ENCODE results near the gene PPP3R1.
A peak's percentile ranks its signal among the peaks of the same experiment; 100 is the strongest.

PPP3R1 gene

DNA sequence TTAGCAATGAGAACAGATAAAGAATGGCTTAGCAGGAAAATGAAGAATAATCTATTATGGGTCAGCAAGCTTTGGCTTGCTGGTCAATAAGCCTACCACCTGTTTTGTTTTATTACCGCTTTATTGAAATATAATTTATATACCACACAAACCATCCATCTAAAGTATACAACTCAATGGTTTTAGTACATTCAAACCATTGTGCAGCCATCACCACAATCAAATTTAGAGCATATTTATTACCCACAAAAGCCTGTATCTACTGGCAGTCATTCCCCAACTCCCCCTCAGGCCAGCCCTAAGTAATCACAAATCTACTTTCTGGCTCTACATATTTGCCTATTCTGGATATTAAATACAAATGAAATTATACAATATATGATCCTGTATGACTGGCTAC lies 17.2 kb downstream of the PPP3R1 start:
- DNase-seq (ENCODE audit: low read depth in 3 of 3, low spot score in 1 of 3), result no peak

DNA sequence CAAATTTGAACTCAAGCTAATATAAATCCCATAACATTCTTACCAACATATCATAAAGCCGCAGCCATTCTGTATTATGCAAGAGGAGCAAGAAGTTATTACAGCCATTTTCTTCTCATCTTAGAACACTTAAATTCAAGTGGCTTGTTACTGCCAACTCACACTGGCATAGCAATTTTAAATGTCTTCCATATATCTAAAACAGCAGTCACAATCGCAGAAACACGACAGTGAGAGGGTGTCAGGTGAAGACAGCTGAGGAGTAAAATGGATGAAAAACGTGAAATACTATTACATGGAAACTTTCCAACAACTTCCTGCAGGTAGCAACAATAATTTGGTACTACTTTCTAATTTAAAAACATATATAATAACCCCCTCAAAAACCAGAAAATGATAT lies 17.9 kb downstream of the PPP3R1 start:
- DNase-seq (ENCODE audit: low read depth in 3 of 3, low spot score in 1 of 3), result no peak

DNA sequence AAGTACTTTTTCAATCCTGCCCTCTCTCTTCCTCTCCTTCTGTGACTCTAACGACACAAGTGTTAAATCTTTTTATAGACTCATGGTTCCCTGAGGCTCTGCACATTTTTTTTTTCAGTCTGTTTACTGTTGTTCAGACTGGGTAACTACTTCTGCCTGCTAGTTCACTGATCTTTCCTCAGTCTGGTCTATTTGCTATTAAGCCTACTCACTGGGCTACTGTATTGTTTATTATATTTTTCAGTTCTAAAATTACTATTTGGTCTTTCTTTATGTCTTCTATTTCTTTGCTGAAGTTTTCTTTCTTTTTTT lies 21.3 kb downstream of the PPP3R1 start:
- DNase-seq (ENCODE audit: low read depth in 3 of 3, low spot score in 1 of 3), result no peak

DNA sequence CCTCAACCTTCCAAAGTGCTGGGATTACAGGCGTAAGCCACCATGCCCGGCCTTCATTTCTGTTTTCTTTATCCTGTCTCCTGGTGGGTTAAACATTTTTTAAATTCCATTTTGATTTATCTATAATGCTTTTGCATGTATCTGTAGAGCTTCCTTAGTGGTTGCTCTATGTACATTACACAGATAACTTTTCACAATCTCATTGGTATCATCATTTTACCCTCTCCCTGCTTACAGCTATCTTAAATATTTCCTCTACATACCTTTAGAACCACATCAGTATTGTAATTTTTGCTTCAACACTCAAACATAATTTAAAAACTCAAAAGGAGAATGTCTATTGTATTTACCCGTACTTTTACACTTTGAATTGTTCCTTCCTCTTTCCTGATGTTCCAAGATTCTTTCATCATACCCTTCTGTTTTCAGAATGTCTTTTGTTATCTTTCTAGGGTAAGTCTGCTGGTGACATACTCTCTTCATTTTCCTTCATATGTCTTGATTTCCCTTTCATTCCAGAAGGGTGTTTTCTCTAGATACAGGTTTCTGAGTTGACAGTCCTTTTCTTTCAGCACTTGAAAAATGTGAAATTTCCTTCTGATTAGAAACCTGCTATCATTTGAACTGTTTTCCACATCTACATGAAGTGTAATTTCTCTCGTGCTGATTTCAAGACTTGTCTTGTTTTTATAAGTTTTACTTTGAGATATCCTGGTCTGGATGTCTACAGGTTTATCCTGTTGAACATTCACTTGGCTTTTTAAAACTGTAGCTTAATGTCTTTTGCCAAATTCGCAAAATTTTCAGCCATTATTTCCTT lies 21.9 kb downstream of the PPP3R1 start:
- no peak for DNase-seq (ENCODE audit: low read depth in 3 of 3, low spot score in 1 of 3)

DNA sequence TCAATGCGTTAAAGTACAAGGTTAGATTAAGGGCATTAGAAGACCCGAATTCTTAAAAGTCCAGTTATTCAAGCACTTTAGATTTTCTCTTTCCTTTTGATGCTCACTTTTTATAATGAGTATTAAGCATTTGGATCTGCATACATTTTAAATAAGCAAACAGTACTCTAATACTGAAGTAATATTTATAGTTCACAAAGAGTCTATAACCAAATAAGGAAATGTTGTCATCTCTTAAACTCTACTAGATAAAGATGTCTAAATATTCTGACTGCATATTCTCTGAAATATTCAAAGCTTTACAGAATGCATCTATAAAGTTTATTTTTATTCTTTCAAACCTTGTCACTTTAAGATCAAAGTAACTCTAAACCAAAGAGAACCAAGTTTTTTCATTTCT lies 25.5 kb downstream of the PPP3R1 start:
- DNase-seq (ENCODE audit: low read depth in 3 of 3, low spot score in 1 of 3), result no peak

DNA sequence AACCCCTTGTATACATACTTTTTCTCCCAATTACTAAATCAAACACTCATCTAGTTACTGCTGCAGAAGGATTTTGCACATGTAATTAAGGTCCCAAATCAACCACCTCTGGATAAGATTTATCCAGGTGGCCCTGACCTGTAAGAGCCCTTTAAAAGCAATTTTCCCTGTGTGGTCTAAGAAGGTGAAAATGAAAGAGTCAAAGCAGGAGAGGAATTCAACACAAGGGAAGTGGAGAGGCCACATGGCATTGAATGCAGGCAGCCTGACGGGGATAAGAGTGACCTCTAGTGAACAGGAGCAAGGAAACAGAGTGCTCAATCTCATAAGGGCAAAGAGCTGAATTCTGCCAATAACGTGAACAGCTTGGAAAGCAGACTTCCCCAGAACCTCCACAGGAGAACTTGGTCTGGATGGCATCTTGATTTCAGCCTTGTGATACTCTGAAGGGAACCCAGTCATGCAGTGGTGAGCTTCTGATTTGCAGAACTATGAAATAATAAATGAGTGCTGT lies 27.2 kb downstream of the PPP3R1 start:
- DNase-seq (ENCODE audit: low read depth in 3 of 3, low spot score in 1 of 3), result no peak

DNA sequence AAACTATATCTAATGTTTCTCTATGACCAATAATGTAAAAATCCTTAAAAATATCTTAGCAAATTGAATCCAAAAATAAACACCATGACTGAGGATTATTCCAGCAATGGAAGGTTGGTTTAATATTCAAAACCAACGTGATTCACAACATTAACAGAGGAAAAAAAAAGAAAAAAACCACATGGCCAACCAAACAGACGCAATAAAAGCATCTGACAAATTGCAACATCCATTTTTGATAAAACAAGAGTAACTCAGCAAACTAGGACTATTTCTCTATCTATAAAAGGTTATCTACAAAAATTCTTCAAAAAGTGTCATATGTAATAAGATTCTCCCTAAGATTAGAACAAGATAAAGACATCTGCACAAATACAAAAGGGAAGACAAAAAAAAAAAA lies 28.9 kb downstream of the PPP3R1 start:
- DNase-seq (ENCODE audit: low read depth in 3 of 3, low spot score in 1 of 3), result no peak

DNA sequence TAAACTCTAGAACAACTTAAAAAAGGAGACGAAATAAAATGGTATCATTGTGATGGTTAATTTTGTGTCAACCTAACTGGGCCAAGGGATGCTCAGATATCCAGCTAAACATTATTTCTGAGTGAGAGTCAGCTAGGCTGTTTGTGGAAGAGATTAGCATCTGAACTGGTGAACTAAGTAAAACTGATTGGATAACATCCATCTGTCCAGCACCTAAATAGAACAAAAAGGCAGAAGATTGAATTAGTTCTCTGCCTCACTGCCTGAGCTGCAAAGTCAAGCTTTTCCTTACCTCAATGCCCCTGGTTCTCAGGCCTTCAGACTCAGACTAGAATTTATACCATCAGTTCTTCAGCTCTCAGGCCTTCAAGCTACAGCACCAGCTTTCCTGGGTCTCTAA lies 30.0 kb downstream of the PPP3R1 start:
- no peak for DNase-seq (ENCODE audit: low read depth in 3 of 3, low spot score in 1 of 3)

DNA sequence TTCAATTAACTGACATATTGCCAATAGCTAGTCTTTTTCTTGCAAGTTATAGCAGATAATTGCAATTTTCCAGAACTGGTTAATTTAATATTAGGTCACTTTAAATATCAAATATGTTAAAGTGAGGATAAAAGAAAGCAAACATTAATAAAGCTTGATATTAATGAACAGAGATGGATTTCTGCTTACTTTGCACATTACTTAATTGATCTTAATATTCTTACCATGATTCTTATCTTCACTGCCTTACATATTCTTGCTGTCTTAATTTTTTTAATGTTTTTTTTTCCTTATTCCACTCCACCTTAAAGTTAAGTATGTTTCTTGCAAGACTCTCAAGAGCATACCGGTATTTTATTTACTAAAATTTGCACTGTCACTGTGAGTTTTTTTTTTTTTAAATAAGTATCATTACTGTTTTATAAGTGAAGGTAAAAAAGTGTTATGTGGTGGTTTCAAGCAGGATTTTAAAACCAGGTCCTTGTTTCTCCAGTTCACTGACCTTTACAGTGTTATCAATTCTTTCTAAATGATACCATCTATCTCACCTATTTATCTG lies 33.9 kb downstream of the PPP3R1 start:
- DNase-seq (ENCODE audit: low read depth in 3 of 3, low spot score in 1 of 3), result no peak

DNA sequence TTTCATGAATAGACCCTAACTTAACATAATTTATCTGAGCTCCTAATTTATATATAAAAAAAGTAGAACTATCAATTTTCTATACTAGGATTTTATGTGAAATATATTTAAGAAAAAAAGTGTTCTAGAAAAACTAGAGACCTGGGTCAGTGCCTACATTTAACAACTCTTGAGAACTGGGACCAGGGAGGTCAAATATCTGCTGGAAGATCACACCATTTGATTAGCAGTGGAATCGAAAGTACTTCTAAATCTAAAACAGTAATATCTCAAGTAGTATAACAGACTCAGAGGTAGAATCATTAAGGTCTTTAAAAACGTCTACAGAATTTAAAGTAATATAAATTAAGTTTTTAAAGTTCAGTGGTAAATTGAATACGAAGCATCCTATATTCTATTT lies 34.6 kb downstream of the PPP3R1 start:
- DNase-seq (ENCODE audit: low read depth in 3 of 3, low spot score in 1 of 3), result no peak

DNA sequence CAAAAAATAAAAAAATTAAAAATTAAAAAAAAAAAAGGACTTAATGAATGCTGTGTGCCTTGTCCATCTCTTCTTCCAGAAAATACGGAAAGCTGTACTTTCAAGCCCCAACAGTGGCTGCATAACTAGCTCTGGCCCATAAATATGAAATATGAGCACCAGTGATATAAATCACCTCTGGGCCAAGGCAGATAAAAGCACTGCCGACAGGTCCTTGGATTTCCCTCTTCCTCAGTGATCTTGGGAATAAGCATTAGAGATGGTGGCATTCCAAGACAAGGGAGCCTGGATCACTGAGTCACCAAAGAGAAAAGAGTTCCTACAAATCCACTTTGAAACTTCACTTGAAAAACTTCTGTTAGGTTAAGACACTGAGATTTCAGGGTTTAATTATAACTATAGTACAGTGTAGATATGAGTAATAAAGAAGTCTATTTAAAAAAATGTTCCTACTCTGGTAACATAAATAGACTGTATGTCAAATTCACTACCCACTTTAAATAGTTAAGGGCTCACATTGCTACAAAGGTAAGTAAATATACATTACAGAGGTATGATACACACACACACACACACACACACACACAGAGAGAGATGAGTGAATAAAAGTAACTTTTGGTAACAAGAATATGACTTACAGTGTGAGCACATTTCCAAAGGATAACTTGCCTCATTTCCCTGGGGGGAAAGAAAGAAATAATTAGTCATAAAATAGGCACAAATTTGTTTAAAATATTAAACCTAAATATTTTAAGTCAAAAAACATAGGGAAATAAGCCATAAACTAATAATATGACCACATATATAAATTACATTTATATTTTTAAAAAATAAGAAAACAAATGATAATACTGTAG lies 35.6 kb downstream of the PPP3R1 start:
- no peak for DNase-seq (ENCODE audit: low read depth in 3 of 3, low spot score in 1 of 3)

DNA sequence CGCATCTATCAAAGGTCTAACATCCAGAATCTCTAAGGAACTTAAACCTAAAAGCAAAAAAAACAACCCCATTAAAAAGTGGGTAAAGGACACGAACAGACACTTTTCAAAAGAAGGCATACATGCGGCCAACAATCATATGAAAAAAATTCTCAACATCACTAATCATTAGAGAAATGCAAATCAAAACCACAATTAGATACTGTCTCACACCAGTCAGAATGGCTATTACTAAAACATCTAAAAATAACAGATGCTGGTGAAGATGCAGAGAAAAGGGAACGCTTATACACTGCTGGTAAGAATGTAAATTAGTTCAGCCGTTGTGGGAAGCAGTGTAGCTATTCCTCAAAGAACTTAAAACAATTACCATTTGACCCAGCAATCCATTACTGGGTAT lies 38.0 kb downstream of the PPP3R1 start:
- no peak for DNase-seq (ENCODE audit: low read depth in 3 of 3, low spot score in 1 of 3)

DNA sequence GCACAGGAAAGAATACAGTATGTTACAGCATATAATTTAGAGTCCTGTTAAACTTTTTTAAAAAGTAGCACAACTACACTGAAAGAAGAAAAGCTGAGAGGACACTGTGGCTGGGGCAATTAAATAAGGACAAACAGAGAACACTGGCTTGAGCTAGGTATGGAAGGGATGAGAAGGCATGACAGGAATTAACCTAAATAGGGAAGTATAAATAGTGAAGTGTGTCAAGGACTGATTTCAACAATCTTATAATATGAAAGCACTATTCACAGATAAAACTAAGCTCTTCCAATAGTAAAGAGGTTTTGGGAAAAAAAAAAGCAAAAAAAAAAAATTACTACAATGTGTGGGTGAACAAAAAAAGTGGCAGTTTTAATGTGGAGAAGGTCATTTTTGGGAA lies 45.5 kb downstream of the PPP3R1 start:
- no peak for DNase-seq (ENCODE audit: low read depth in 3 of 3, low spot score in 1 of 3)

DNA sequence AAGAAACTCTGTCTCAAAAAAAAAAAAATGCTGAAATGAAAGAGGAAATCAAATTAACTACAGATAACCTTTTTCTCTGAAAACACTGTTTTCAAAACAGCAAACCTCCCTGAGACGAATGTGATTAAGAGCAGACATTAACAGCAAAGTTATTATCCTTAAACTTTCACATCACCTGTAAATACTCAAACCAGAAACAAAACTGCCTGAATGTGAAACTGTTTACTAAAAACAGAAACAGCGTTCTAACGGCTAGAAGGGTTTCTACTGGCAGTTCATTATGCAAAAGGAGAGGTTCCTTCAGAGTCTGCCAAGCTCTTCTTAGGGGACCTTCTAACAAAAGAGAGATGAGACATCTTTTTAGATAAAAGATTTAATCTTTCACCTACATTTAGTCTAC lies 48.7 kb downstream of the PPP3R1 start:
- no peak for DNase-seq (ENCODE audit: low read depth in 3 of 3, low spot score in 1 of 3)

DNA sequence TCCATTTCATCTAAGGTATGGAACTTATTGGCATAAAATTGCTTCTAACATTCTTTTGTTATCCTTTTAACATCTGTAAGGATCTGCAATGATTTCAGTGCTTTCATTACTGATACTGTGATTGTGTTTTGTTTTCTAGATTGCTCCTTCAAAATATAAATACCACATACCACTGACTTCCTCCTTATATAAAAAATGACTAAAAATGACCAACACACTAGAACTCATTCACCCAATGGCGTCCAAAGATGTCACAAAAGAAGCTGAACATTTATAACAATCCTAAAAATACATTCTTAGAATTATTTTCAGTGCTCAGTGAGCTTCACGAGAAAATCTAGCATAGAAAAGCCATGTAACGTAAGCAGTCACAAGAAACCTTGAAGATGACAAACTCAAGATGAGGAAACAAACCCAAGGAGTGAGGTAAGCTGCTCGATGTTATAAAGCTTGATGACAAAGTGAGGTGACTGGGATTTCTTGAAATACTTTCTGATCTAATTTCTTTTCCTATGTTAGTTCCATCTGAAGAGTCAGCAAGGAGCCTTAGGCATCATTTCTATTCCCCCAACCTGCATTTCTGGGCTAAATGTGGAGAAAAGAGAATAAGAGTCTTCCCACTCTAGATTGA lies 52.1 kb downstream of the PPP3R1 start:
- no peak for DNase-seq (ENCODE audit: low read depth in 3 of 3, low spot score in 1 of 3)

DNA sequence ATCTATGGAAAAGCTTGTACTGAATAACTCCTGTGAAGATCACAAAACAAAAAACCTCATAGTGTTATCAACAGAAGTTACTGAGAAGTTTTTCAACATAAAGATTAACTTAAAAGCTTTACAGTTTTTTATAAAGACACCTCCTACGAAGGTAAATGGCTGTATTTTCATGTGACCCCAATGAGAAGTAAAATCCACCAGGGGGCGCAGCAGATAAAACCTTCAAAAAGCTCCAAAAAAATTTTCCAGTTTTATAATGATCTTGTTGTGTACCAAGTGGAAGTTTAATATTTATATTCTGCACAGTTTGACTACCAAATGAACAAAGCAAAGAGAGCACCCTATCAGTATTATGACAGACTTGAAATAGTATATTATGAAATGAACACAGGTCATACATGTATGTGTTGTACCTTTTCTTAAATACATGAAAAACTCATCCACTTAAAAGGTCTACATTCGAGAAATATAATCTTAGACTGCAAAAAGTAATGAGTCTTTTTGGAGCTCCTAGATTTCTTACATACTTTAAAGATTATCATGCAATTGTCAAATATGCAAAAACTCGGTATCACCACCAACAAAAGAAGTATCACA lies 56.1 kb downstream of the PPP3R1 start:
- peak in 1 of 3 donors; percentile 15 for DNase-seq (ENCODE audit: low read depth in 3 of 3, low spot score in 1 of 3)

DNA sequence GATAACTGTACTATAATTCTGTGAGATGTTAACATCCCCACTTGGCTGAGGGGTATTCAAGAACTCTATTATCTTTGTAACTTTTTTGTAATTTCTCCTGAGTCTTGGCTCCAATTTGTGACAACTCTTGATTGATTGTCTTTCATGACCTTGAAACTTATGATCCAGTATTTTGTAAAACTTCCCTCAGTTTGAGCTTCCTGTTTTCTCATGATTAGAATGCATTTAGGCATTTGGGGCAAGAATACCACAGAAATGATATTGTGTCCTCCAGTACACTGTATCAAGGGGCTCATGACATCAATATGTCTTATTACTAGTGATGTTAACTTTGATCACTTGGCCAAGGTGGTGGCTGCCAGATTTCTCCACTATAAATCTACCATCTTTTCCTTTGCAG lies 57.2 kb downstream of the PPP3R1 start:
- DNase-seq (ENCODE audit: low read depth in 3 of 3, low spot score in 1 of 3), result no peak

DNA sequence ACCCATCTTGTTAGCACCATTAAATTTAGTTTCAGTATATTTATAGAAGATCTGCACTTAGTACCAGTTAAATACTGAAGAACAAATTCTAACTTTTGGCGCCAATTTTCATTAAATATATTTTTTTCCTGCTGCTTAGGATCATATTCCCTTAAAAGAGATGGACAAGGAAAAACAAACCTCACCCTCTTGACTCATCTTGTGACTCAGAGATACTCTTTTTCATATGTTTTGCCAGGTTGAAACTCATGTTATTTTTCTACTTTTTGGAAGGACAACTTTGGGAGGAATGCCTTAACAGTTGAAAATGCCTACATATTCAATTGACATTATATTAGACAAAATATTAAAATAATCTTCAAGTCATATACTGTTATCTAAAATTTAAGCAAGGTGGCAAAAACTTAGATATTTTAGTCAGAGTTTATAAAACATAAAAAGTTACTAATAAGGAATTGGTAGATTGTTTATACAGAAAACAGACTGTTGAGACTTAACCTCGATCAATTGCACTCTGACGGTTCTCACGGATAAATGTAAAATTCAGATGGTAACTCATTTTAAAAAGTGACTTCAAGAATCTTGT lies 58.5 kb downstream of the PPP3R1 start:
- no peak for DNase-seq (ENCODE audit: low read depth in 3 of 3, low spot score in 1 of 3)

DNA sequence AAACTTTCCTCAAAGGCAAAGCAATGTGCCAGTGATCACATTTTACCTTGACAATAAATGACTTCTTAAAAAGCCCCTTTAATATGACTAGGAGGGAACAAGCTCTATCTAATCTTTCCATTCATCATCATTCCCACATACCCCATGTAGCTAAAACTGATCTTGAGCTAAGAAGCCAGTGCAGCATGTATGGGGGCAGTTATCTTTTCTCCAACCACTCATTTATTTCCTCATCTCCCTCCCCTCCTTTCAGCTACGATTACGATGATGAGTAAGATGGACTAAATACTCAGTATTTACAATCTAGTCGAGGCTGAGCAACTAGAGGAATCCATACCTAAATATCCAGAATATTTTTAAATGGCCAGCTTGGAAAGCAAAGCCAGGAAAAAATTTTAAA lies 59.2 kb downstream of the PPP3R1 start:
- no peak for DNase-seq (ENCODE audit: low read depth in 3 of 3, low spot score in 1 of 3)

DNA sequence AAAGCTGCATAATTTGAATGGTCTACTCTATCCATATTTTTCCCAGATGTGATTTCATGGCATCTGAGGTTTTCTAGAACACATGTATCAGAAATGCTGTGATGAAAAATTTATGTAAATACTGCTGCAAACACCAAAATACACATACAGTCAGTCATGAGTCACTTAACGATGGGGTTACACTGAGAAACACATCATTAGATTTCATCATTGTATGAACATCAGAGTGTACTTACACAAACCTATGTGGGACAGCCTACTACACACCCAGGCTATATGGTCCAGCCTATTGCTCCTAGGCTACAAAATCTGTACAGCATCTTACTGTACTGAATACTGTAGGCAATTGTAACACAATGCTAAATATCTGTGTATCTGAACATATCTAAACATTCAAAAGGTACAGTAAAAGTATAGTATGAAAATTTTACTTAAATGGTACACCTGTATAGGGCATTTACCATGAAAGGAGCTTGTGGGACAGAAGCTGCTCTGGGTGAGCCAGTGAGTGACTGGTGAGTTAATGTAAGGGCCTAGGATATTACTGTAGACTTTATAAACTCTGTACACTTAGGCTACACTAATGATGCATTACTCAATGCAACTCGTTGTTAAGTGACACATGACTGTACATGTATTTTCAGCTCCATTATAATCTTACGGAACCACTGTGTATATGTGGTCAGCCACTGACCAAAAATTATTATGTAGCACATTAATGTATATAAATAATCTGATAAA lies 61.2 kb downstream of the PPP3R1 start:
- DNase-seq (ENCODE audit: low read depth in 3 of 3, low spot score in 1 of 3), result no peak
